ENCODE measurements around the gene COX8A.

DNA sequence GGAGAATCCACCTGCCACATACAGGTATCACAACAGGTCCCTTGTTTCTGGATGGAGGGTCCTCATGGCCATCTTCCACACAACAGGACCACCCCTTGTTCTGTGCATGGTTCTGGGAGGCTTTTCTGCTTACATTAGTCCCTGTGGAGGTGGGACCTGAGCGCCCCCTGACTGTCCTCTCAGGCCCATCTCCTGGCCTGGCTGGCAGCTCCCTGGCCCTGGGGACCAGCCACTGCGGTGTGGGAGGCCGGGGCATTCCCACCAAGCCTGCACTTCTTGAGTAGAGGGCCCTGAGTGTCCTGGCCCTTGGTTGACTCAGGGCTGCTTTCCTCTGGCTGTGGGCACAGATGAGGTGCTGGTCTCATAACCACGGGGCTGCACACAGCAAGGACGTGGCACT, 5.0 kb downstream of the COX8A start:
- TF ChIP-seq POLR2A (IDR thresholded peaks at IDR 0.05; ENCODE audit: low read length) (no peak), CTCF (IDR thresholded peaks at IDR 0.05) (no peak), RNF2 (IDR thresholded peaks at IDR 0.05; ENCODE audit: borderline replicate concordance, low read depth) (no peak)
